Panc1 (cell line): ENCODE results near the gene PSMD8.

Experiments
- CTCF ChIP-seq: fragments of 450-650 bp; IDR thresholded peaks from 2 replicates; pipeline ENCODE4 v1.5.1; 2017; ENCODE audit warnings: mild to moderate bottlenecking
- POLR2AphosphoS5 ChIP-seq: IDR thresholded peaks from 2 replicates; pipeline ENCODE4 v1.6.1; 2012; ENCODE audit warnings: mild to moderate bottlenecking, low read depth, low read length, moderate library complexity

- TF ChIP-seq CTCF (no peak), POLR2AphosphoS5 (no peak)
Observed at GRCh38 chr19:38388349-38389100, 14.2 kb downstream of the PSMD8 start, which contains the start of gene SPRED3.
